K562 (cell line): ENCODE measurements around the gene MATCAP1. TPM values are rescaled to one million over a fixed set of nuclear protein-coding genes. Genes with fewer than 3 reads are reported as not detected.
A peak's percentile ranks its signal among the peaks of the same experiment; 100 is the strongest.

Source experiments
- KLF13 ChIP-seq: fragments of 450-650 bp; IDR thresholded peaks from 2 replicates; pipeline ENCODE4 v1.6.1; 2016; ENCODE audit warnings: missing genetic modification characterization, low read depth, mild to moderate bottlenecking, missing compliant biosample characterization, moderate library complexity, borderline replicate concordance
- NFIC ChIP-seq: fragments of 450-650 bp; IDR thresholded peaks from 2 replicates; pipeline ENCODE4 v1.6.1; 2017; ENCODE audit warnings: mild to moderate bottlenecking, inconsistent platforms
- ZC3H4 ChIP-seq: sonication (generic); formaldehyde crosslinking; IDR thresholded peaks from 2 replicates; pipeline ENCODE4 v1.9.0; 2021; ENCODE audit warnings: missing genetic modification reagents, borderline replicate concordance
- ZNF121 ChIP-seq: sonication (generic); formaldehyde crosslinking; conservative IDR thresholded peaks from 2 replicates; pipeline ENCODE4 v1.8.0; 2022; ENCODE audit warnings: missing genetic modification reagents
- ZNF311 ChIP-seq: fragments of 250-450 bp; sonication (Bioruptor Pico); IDR thresholded peaks from 2 replicates; pipeline ENCODE4 v1.4.0; 2020; ENCODE audit warnings: mild to moderate bottlenecking, moderate library complexity
- polyA plus RNA-seq, 8 experiments: library from polyadenylated mRNA; depleted of rRNA in 4 of 8; stranded (reverse) in 5 of 8; unstranded in 3 of 8; fragments of >200 nt; fragmentation: Nextera tagmentation in 2 of 8; fragmentation: Illumina TruSeq in 1 of 8; extraction: Ambion mirVana in 2 of 8; extraction: Trizol in 1 of 8; gene quantifications; 2 replicates each; pipeline versions ENCODE4 v1.2.1 to v1.2.3, GENCODE V29; 2011 to 2014; ENCODE audit warnings: inconsistent platforms in 1 of 8, missing spikeins in 1 of 8
- total RNA-seq, 7 experiments: library from RNA; depleted of rRNA in 6 of 7; stranded (reverse); fragments of >200 nt in 6 of 7; fragmentation: Illumina TruSeq in 2 of 7; extraction: Trizol in 2 of 7; gene quantifications; 2 replicates each; pipeline versions ENCODE4 v1.2.1 to v1.2.3, GENCODE V29; 2011 to 2021; ENCODE audit warnings: low replicate concordance in 1 of 7
- TF ChIP-seq, protein P1 (sequence below), 3 experiments: fragments of 200-800 bp in 1 of 3; fragments of 250-450 bp in 1 of 3; fragments of 450-650 bp in 1 of 3; sonication (Bioruptor Pico) in 1 of 3; sonication (Bioruptor generic) in 1 of 3; formaldehyde crosslinking in 1 of 3; IDR thresholded peaks; 2 replicates each; pipeline versions ENCODE4 v1.6.1 to v1.8.0; 2016 to 2022; ENCODE audit warnings: mild to moderate bottlenecking in 2 of 3, missing genetic modification characterization in 2 of 3, missing compliant biosample characterization in 1 of 3, moderate library complexity in 1 of 3
- TF ChIP-seq, protein P2 (sequence below): fragments of 450-650 bp; IDR thresholded peaks from 2 replicates; pipeline ENCODE4 v1.6.1; 2017; ENCODE audit warnings: antibody characterized with exemption, mild to moderate bottlenecking
- TF ChIP-seq, protein P3 (sequence below): fragments of 150-350 bp; IDR thresholded peaks from 2 replicates; pipeline ENCODE4 v1.6.1; 2014; ENCODE audit warnings: low read depth, mild to moderate bottlenecking, low read length, borderline replicate concordance
- TF ChIP-seq, protein P4 (sequence below), 2 experiments: fragments of 450-650 bp in 1 of 2; sonication (generic) in 1 of 2; formaldehyde crosslinking in 1 of 2; IDR thresholded peaks in 1 of 2; conservative IDR thresholded peaks in 1 of 2; 2 replicates each; pipeline versions ENCODE4 v1.6.1 to v1.8.1; 2016 to 2023; ENCODE audit warnings: mild to moderate bottlenecking in 2 of 2, moderate library complexity in 2 of 2, inconsistent platforms in 1 of 2, missing genetic modification reagents in 1 of 2

MATCAP1 gene
- total and polyA plus RNA-seq, 9 of the 15 experiments (the other 6 are each of a cell fraction or from before 2014, with no cell fraction given): 3.4 to 20.5 (median 10.3) TPM

DNA sequence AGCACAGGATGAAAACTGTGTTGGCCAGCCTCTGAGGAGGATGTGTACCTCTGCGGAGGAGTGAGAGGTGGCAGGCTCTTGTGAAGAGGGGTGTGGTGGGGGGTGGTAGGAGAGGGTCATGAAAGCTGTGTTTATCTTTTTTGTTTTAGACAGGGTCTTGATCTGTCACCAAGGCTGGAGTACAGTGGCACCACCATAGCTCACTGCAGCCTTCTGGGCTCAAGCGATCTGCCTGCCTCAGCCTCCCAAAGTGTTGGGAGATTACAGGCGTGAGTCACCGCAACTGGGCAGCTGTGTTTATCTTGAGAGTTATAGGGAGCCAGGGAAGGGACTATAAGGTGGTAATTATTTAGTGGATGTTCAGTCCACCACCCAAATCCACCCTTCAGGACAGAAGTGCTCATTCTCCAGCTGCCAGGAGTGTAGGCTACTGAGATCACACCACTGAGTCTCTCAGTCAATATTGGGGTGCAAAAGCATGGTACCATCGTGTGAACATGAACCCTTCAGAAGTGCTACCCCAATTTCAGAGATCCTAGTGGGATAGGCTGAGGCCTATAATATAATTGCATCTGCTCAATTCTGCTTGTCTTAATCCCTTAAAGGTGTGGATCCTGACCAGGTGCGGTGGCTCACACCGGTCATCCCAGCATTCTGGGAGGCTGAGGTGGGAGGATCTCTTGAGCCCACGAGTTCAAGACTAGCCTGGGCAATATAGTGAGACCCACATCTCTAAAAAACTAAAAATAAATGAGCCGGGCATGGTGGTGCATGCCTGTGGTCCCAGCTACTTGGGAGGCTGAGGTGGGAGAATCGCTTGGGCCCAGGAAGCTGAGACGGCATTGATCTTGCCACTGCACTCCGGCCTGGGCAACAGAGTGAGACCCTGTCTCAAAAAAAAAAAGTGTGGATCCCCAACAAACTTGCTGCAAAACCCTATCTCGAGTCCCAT is 7.0 kb upstream of the MATCAP1 start (continued):
- TF ChIP-seq, protein P1, sequence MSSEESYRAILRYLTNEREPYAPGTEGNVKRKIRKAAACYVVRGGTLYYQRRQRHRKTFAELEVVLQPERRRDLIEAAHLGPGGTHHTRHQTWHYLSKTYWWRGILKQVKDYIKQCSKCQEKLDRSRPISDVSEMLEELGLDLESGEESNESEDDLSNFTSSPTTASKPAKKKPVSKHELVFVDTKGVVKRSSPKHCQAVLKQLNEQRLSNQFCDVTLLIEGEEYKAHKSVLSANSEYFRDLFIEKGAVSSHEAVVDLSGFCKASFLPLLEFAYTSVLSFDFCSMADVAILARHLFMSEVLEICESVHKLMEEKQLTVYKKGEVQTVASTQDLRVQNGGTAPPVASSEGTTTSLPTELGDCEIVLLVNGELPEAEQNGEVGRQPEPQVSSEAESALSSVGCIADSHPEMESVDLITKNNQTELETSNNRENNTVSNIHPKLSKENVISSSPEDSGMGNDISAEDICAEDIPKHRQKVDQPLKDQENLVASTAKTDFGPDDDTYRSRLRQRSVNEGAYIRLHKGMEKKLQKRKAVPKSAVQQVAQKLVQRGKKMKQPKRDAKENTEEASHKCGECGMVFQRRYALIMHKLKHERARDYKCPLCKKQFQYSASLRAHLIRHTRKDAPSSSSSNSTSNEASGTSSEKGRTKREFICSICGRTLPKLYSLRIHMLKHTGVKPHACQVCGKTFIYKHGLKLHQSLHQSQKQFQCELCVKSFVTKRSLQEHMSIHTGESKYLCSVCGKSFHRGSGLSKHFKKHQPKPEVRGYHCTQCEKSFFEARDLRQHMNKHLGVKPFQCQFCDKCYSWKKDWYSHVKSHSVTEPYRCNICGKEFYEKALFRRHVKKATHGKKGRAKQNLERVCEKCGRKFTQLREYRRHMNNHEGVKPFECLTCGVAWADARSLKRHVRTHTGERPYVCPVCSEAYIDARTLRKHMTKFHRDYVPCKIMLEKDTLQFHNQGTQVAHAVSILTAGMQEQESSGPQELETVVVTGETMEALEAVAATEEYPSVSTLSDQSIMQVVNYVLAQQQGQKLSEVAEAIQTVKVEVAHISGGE (CRISPR knock-in tag; IDR thresholded peaks at IDR 0.05): no peak
- TF ChIP-seq NFIC: peak; percentile 40; the same call in 1 of the 2 replicates
- TF ChIP-seq KLF13 (tag): no peak
- no peak for TF ChIP-seq ZC3H4 (CRISPR knock-in tag)
- peak; percentile 65 for TF ChIP-seq ZNF121 (CRISPR knock-in tag)
- TF ChIP-seq, protein P2, sequence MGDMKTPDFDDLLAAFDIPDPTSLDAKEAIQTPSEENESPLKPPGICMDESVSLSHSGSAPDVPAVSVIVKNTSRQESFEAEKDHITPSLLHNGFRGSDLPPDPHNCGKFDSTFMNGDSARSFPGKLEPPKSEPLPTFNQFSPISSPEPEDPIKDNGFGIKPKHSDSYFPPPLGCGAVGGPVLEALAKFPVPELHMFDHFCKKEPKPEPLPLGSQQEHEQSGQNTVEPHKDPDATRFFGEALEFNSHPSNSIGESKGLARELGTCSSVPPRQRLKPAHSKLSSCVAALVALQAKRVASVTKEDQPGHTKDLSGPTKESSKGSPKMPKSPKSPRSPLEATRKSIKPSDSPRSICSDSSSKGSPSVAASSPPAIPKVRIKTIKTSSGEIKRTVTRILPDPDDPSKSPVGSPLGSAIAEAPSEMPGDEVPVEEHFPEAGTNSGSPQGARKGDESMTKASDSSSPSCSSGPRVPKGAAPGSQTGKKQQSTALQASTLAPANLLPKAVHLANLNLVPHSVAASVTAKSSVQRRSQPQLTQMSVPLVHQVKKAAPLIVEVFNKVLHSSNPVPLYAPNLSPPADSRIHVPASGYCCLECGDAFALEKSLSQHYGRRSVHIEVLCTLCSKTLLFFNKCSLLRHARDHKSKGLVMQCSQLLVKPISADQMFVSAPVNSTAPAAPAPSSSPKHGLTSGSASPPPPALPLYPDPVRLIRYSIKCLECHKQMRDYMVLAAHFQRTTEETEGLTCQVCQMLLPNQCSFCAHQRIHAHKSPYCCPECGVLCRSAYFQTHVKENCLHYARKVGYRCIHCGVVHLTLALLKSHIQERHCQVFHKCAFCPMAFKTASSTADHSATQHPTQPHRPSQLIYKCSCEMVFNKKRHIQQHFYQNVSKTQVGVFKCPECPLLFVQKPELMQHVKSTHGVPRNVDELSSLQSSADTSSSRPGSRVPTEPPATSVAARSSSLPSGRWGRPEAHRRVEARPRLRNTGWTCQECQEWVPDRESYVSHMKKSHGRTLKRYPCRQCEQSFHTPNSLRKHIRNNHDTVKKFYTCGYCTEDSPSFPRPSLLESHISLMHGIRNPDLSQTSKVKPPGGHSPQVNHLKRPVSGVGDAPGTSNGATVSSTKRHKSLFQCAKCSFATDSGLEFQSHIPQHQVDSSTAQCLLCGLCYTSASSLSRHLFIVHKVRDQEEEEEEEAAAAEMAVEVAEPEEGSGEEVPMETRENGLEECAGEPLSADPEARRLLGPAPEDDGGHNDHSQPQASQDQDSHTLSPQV: 0 out of 2 replicates have a peak, but pooled peaks have one; percentile 23
- TF ChIP-seq, protein P3, sequence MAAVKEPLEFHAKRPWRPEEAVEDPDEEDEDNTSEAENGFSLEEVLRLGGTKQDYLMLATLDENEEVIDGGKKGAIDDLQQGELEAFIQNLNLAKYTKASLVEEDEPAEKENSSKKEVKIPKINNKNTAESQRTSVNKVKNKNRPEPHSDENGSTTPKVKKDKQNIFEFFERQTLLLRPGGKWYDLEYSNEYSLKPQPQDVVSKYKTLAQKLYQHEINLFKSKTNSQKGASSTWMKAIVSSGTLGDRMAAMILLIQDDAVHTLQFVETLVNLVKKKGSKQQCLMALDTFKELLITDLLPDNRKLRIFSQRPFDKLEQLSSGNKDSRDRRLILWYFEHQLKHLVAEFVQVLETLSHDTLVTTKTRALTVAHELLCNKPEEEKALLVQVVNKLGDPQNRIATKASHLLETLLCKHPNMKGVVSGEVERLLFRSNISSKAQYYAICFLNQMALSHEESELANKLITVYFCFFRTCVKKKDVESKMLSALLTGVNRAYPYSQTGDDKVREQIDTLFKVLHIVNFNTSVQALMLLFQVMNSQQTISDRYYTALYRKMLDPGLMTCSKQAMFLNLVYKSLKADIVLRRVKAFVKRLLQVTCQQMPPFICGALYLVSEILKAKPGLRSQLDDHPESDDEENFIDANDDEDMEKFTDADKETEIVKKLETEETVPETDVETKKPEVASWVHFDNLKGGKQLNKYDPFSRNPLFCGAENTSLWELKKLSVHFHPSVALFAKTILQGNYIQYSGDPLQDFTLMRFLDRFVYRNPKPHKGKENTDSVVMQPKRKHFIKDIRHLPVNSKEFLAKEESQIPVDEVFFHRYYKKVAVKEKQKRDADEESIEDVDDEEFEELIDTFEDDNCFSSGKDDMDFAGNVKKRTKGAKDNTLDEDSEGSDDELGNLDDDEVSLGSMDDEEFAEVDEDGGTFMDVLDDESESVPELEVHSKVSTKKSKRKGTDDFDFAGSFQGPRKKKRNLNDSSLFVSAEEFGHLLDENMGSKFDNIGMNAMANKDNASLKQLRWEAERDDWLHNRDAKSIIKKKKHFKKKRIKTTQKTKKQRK: no peak
- TF ChIP-seq, protein P4, sequence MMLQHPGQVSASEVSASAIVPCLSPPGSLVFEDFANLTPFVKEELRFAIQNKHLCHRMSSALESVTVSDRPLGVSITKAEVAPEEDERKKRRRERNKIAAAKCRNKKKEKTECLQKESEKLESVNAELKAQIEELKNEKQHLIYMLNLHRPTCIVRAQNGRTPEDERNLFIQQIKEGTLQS (IDR thresholded peaks at IDR 0.05): peak; percentile 85
- TF ChIP-seq, protein P4 (CRISPR knock-in tag; conservative IDR thresholded peaks at IDR 0.05): no peak
- no peak for TF ChIP-seq ZNF311 (CRISPR knock-in tag)
